Middle frontal gyrus (tissue), 1 donor: ENCODE results near the gene LAMA5.

ENCODE experiments used
- DNase-seq: peaks from one replicate; pipeline ENCODE4 v3.0.0-alpha.2; 2015; ENCODE audit warnings: low spot score; ENCODE audit errors: extremely low spot score

The LAMA5 gene

GRCh38 chr20:62372042-62372993 is 5.2 kb upstream of the LAMA5 start:
- no peak for DNase-seq

- DNase-seq, result no peak
Observed at GRCh38 chr20:62371588-62372041, 4.5 kb upstream of the LAMA5 start.

- no peak for DNase-seq
Observed at GRCh38 chr20:62370807-62371587, 3.9 kb upstream of the LAMA5 start.

- DNase-seq, result no peak
Observed at GRCh38 chr20:62370115-62370806, 3.1 kb upstream of the LAMA5 start.

- no peak for DNase-seq
Observed at GRCh38 chr20:62369815-62370114, 2.7 kb upstream of the LAMA5 start.

GRCh38 chr20:62368976-62369814 is 2.1 kb upstream of the LAMA5 start:
- no peak for DNase-seq

GRCh38 chr20:62368392-62368975 is 1.4 kb upstream of the LAMA5 start:
- no peak for DNase-seq

GRCh38 chr20:62367633-62368391 is 700 bp upstream of the LAMA5 start:
- DNase-seq, result no peak

- no peak for DNase-seq
Observed at GRCh38 chr20:62366370-62367135, 559 bp downstream of the LAMA5 start.

GRCh38 chr20:62365814-62366369 is 1.2 kb downstream of the LAMA5 start:
- DNase-seq, result no peak

- no peak for DNase-seq
Observed at GRCh38 chr20:62364911-62365736, 2.0 kb downstream of the LAMA5 start.

- DNase-seq, result no peak
Observed at GRCh38 chr20:62363920-62364851, 2.9 kb downstream of the LAMA5 start.

- no peak for DNase-seq
Observed at GRCh38 chr20:62362991-62363919, 3.9 kb downstream of the LAMA5 start.

GRCh38 chr20:62362590-62362940 is 4.5 kb downstream of the LAMA5 start:
- DNase-seq, result no peak

GRCh38 chr20:62361799-62362589 is 5.1 kb downstream of the LAMA5 start:
- DNase-seq, result no peak
